ENCODE data around the gene TIMM10.

Gene TIMM10

GRCh38 chr11:57555393-57555792 lies 24.8 kb upstream of the TIMM10 start:
- DNase-seq (ENCODE audit: low read depth in 1 of 2, low spot score in 1 of 2): no peak
- TF ChIP-seq GABPA (IDR thresholded peaks at IDR 0.05; ENCODE audit: low read depth): no peak
- no peak for TF ChIP-seq SPI1 (IDR thresholded peaks at IDR 0.05; ENCODE audit: borderline replicate concordance, low read depth)
- no peak for TF ChIP-seq CTCF (IDR thresholded peaks at IDR 0.05; ENCODE audit: insufficient read depth, low read length)
- TF ChIP-seq POLR2AphosphoS5 (IDR thresholded peaks at IDR 0.05; ENCODE audit: low read depth): no peak
- TF ChIP-seq REST (IDR thresholded peaks at IDR 0.05; ENCODE audit: insufficient replicate concordance, low read depth): no peak
- Histone ChIP-seq H3K27ac (replicated peaks) (no peak overlapping the region), H3K27me3 (ENCODE audit: insufficient read depth, poor library complexity, severe bottlenecking) (no peaks in the 10 kb centered on the region), H3K4me3 (replicated peaks; ENCODE audit: insufficient read depth, low read length) (no peak overlapping the region)

GRCh38 chr11:57552479-57552878 lies 21.9 kb upstream of the TIMM10 start:
- TF ChIP-seq SPI1 (IDR thresholded peaks at IDR 0.05; ENCODE audit: borderline replicate concordance, low read depth) (no peak), GABPA (IDR thresholded peaks at IDR 0.05; ENCODE audit: low read depth) (no peak), CTCF (IDR thresholded peaks at IDR 0.05; ENCODE audit: insufficient read depth, low read length) (no peak), REST (IDR thresholded peaks at IDR 0.05; ENCODE audit: insufficient replicate concordance, low read depth) (no peak), POLR2AphosphoS5 (IDR thresholded peaks at IDR 0.05; ENCODE audit: low read depth) (no peak)
- no peak overlapping the region for H3K4me3 ChIP-seq (replicated peaks; ENCODE audit: insufficient read depth, low read length)
- no peak overlapping the region for H3K27ac ChIP-seq (replicated peaks)
- H3K27me3 ChIP-seq (ENCODE audit: insufficient read depth, poor library complexity, severe bottlenecking): no peaks in the 10 kb centered on the region
- no peak for DNase-seq (ENCODE audit: low read depth in 1 of 2, low spot score in 1 of 2)

- Histone ChIP-seq H3K27ac (replicated peaks) (no peak overlapping the region), H3K27me3 (ENCODE audit: insufficient read depth, poor library complexity, severe bottlenecking) (no peaks in the 10 kb centered on the region), H3K4me3 (replicated peaks; ENCODE audit: insufficient read depth, low read length) (no peak overlapping the region)
- TF ChIP-seq CTCF (IDR thresholded peaks at IDR 0.05; ENCODE audit: insufficient read depth, low read length) (no peak), SPI1 (IDR thresholded peaks at IDR 0.05; ENCODE audit: borderline replicate concordance, low read depth) (no peak), REST (IDR thresholded peaks at IDR 0.05; ENCODE audit: insufficient replicate concordance, low read depth) (no peak), POLR2AphosphoS5 (IDR thresholded peaks at IDR 0.05; ENCODE audit: low read depth) (no peak), GABPA (IDR thresholded peaks at IDR 0.05; ENCODE audit: low read depth) (no peak)
- no peak for DNase-seq (ENCODE audit: low read depth in 1 of 2, low spot score in 1 of 2)
Measured at GRCh38 chr11:57551941-57552340, 21.4 kb upstream of the TIMM10 start.

Measured in HL-60 (cell line).